GM19099 (cell line): ENCODE results near the gene DUSP1.

Experiments used
- POLR2A ChIP-seq: IDR thresholded peaks from 3 replicates; pipeline ENCODE4 v1.6.1; 2011; ENCODE audit warnings: low read depth; ENCODE audit not compliant: insufficient read length; ENCODE audit errors: extremely low read depth

DUSP1 gene

GRCh38 chr5:172718527-172719114 is 52.4 kb downstream of the DUSP1 start:
- TF ChIP-seq POLR2A, result no peak
